CD4-positive, alpha-beta T cell (primary cell): ENCODE results near the gene ALLC. TPM values are rescaled to one million over a fixed set of nuclear protein-coding genes. Genes with fewer than 3 reads are reported as not detected.

ENCODE experiments used
- ATAC-seq: fragments of 200-7000 bp; cut with Tn5 transposase; one replicate; pipeline ENCODE4 v1.10.0; 2022; ENCODE audit warnings: mild to moderate bottlenecking; ENCODE audit not compliant: poor library complexity
- CTCF ChIA-PET: fragments of 350-600 bp; sonication (Branson Sonifier 250); formaldehyde crosslinking; loops from one replicate; lab custom pipeline; 2021; ENCODE audit warnings: antibody characterized with exemption, inconsistent platforms; lab: Charles Lee
- POLR2A ChIA-PET: fragments of 350-600 bp; sonication (Branson Sonifier 250); formaldehyde crosslinking; loops from one replicate; lab custom pipeline; 2021; ENCODE audit warnings: antibody characterized with exemption, inconsistent platforms; lab: Charles Lee
- DNase-seq, 14 experiments: peaks; one replicate each; pipeline ENCODE4 v3.0.0-alpha.2; 2013 to 2020; ENCODE audit warnings: mixed read lengths in 2 of 14
- H3K27ac ChIP-seq, 2 donors: one replicate each; pipeline versions ENCODE4 v1.5.1 to v1.7.0; 2013; ENCODE audit warnings: low read length in 2 of 2, low read depth in 1 of 2, mild to moderate bottlenecking in 1 of 2
- H3K27me3 ChIP-seq, 2 experiments: 1 replicate in 1 of 2; 2 replicates in 1 of 2; pipeline versions ENCODE4 v1.6.1 to v1.7.0; 2013; ENCODE audit warnings: low read length in 2 of 2, control low read depth in 1 of 2, mild to moderate bottlenecking in 1 of 2, moderate library complexity in 1 of 2; ENCODE audit not compliant: insufficient read depth in 2 of 2, control insufficient read depth in 1 of 2
- H3K36me3 ChIP-seq: one replicate; pipeline ENCODE4 v1.6.1; 2013; ENCODE audit warnings: low read length, control low read depth; ENCODE audit not compliant: insufficient read depth
- H3K4me1 ChIP-seq: one replicate; pipeline ENCODE4 v1.6.1; 2013; ENCODE audit warnings: low read length, control low read depth; ENCODE audit not compliant: insufficient read depth
- H3K4me3 ChIP-seq: one replicate; pipeline ENCODE4 v1.5.1; 2013; ENCODE audit warnings: mild to moderate bottlenecking, low read length, moderate library complexity
- H3K9me3 ChIP-seq, 2 experiments: 1 replicate in 1 of 2; 2 replicates in 1 of 2; pipeline versions ENCODE4 v1.6.1 to v1.7.0; 2013; ENCODE audit warnings: low read length in 2 of 2, mild to moderate bottlenecking in 2 of 2, control low read depth in 1 of 2, moderate library complexity in 1 of 2; ENCODE audit not compliant: control insufficient read depth in 1 of 2, insufficient read depth in 1 of 2
- H3K27ac Mint-ChIP-seq: one replicate; pipeline ENCODE4 v1.8.0; 2020; ENCODE audit warnings: mixed read lengths
- H3K27me3 Mint-ChIP-seq: one replicate; pipeline ENCODE4 v1.8.0; 2021; ENCODE audit warnings: mixed read lengths
- H3K36me3 Mint-ChIP-seq: one replicate; pipeline ENCODE4 v1.8.0; 2021; ENCODE audit warnings: low read depth, mixed read lengths
- H3K4me1 Mint-ChIP-seq: one replicate; pipeline ENCODE4 v1.8.0; 2021; ENCODE audit warnings: low read depth, mixed read lengths
- H3K4me3 Mint-ChIP-seq: one replicate; pipeline ENCODE4 v1.8.0; 2020; ENCODE audit warnings: mild to moderate bottlenecking, mixed read lengths
- H3K9me3 Mint-ChIP-seq: one replicate; pipeline ENCODE4 v1.8.0; 2020; ENCODE audit warnings: mixed read lengths
- CTCF ChIP-seq: fragments of 200-600 bp; IDR thresholded peaks from one replicate; pipeline ENCODE4 v1.8.0; 2022; ENCODE audit warnings: antibody characterized with exemption, mild to moderate bottlenecking
- intact Hi-C, 2 experiments: fragments of 100-400 bp; cut with DNase I in 1 of 2; cut with micrococcal nuclease in 1 of 2; formaldehyde crosslinking; loops; one replicate each; pipeline versions ENCODE4 v1.15.1 to v1.9.0; 2023 to 2025; cut with DNase I, micrococcal nuclease
- total RNA-seq, 174 experiments: library from RNA in 2 of 174; stranded (reverse) in 2 of 174; gene quantifications; one replicate each; pipeline ENCODE4 v1.2.3 and lab custom pipeline; 2021 to 2026

The ALLC gene
- total RNA-seq, 2 experiments from 2014 or later = not detected

- no peaks in the 10 kb centered on the region for H3K36me3 ChIP-seq
- intact Hi-C loops = no loop called here
- CTCF ChIA-PET = no interaction called here
- TF ChIP-seq CTCF = no peak
- DNase-seq (no peak), ATAC-seq (no peak)
- peaks cover 13% of the 10 kb centered on the region for H3K27me3 Mint-ChIP-seq
- no peaks in the 10 kb centered on the region for H3K4me1 ChIP-seq
- no peak overlapping the region for H3K27ac ChIP-seq
- peaks cover 2% of the 10 kb centered on the region for H3K9me3 Mint-ChIP-seq
- H3K4me1 Mint-ChIP-seq = no peaks in the 10 kb centered on the region
- POLR2A ChIA-PET = no interaction called here
- H3K4me3 ChIP-seq = no peak overlapping the region
- H3K36me3 Mint-ChIP-seq = no peaks in the 10 kb centered on the region
- H3K9me3 ChIP-seq = no peaks in the 10 kb centered on the region
- H3K4me3 Mint-ChIP-seq = no peak overlapping the region
- H3K27me3 ChIP-seq = no peaks in the 10 kb centered on the region
- no peak overlapping the region for H3K27ac Mint-ChIP-seq
Observed at GRCh38 chr2:3682811-3683210, 24.8 kb downstream of the ALLC start.

GRCh38 chr2:3683748-3684454 is 25.9 kb downstream of the ALLC start:
- H3K36me3 Mint-ChIP-seq = no peaks in the 10 kb centered on the region
- peaks cover 2% of the 10 kb centered on the region for H3K9me3 Mint-ChIP-seq
- POLR2A ChIA-PET = no interaction called here

GRCh38 chr2:3689998-3690748 is 32.2 kb downstream of the ALLC start:
- no peaks in the 10 kb centered on the region for H3K36me3 ChIP-seq
- ATAC-seq = no peak
- peaks cover 30% of the 10 kb centered on the region for H3K27me3 Mint-ChIP-seq
- no peak overlapping the region for H3K4me3 Mint-ChIP-seq
- no peaks in the 10 kb centered on the region for H3K36me3 Mint-ChIP-seq
- H3K27ac Mint-ChIP-seq = no peak overlapping the region
- no peaks in the 10 kb centered on the region for H3K4me1 ChIP-seq
- intact Hi-C loops = no loop called here
- H3K4me3 ChIP-seq = no peak overlapping the region
- DNase-seq = no peak
- peaks cover 4 to 7% of the 10 kb centered on the region in 2 experiments for H3K27me3 ChIP-seq
- ChIA-PET POLR2A (no interaction called here), CTCF (no interaction called here)
- H3K27ac ChIP-seq = no peak overlapping the region
- H3K4me1 Mint-ChIP-seq = no peaks in the 10 kb centered on the region
- TF ChIP-seq CTCF = no peak
- H3K9me3 Mint-ChIP-seq = peaks cover 4% of the 10 kb centered on the region
- H3K9me3 ChIP-seq = peaks cover 0 to 6% of the 10 kb centered on the region in 2 experiments

More at GRCh38 chr2:3683748-3684454, 25.9 kb downstream of the ALLC start:
- no peaks in the 10 kb centered on the region for H3K4me1 ChIP-seq
- no peak overlapping the region for H3K27ac ChIP-seq
- no peak overlapping the region for H3K4me3 Mint-ChIP-seq
- peaks cover 18% of the 10 kb centered on the region for H3K27me3 Mint-ChIP-seq
- CTCF ChIA-PET = no interaction called here
- no peak for DNase-seq
- H3K4me1 Mint-ChIP-seq = no peaks in the 10 kb centered on the region
- no peaks in the 10 kb centered on the region for H3K9me3 ChIP-seq
- intact Hi-C loops = no loop called here
- H3K36me3 ChIP-seq = no peaks in the 10 kb centered on the region
- no peak overlapping the region for H3K4me3 ChIP-seq
- peaks cover 0 to 4% of the 10 kb centered on the region in 2 experiments for H3K27me3 ChIP-seq
- ATAC-seq = no peak
- H3K27ac Mint-ChIP-seq = no peak overlapping the region
- no peak for TF ChIP-seq CTCF
